DMS153 treated with DMSO at 0.1 percent for 48 hours (cell line): ENCODE measurements around the gene PRICKLE2.

Experiments
- DNase-seq: peaks from one replicate; lab custom pipeline; 2025; ENCODE audit not compliant: unreplicated experiment; lab: John Stamatoyannopoulos, UW

The PRICKLE2 gene

GRCh38 chr3:64224826-64225610 lies at the start of gene PRICKLE2:
PRICKLE2 (minus strand) TSS chr3:64225466; CDS start chr3:64198927, 26,539 bp downstream.
- no peak for DNase-seq

- DNase-seq, result no peak
These were observed 47.6 kb upstream of the PRICKLE2 start for GRCh38 chr3:64272842-64273241.

GRCh38 chr3:64272271-64272670 lies 47.0 kb upstream of the PRICKLE2 start:
- DNase-seq, result no peak

GRCh38 chr3:64271631-64272030 lies 46.4 kb upstream of the PRICKLE2 start:
- no peak for DNase-seq

GRCh38 chr3:64270866-64271260 lies 45.6 kb upstream of the PRICKLE2 start:
- DNase-seq, result no peak

GRCh38 chr3:64270142-64270865 lies 45.0 kb upstream of the PRICKLE2 start:
- DNase-seq, result no peak

GRCh38 chr3:64268926-64269325 lies 43.7 kb upstream of the PRICKLE2 start:
- DNase-seq, result no peak

GRCh38 chr3:64267721-64268604 lies 42.7 kb upstream of the PRICKLE2 start:
- no peak for DNase-seq

- no peak for DNase-seq
These were observed 41.7 kb upstream of the PRICKLE2 start for GRCh38 chr3:64266983-64267382.

- DNase-seq, result no peak
These were observed 41.0 kb upstream of the PRICKLE2 start for GRCh38 chr3:64266065-64266931.

- DNase-seq, result no peak
These were observed 40.4 kb upstream of the PRICKLE2 start for GRCh38 chr3:64265646-64266045.

GRCh38 chr3:64264501-64265109 lies 39.3 kb upstream of the PRICKLE2 start:
- DNase-seq, result no peak

- DNase-seq, result no peak
These were observed 37.4 kb upstream of the PRICKLE2 start for GRCh38 chr3:64262574-64263114.

GRCh38 chr3:64260431-64260830 lies 35.2 kb upstream of the PRICKLE2 start:
- no peak for DNase-seq

GRCh38 chr3:64259636-64260035 lies 34.4 kb upstream of the PRICKLE2 start:
- no peak for DNase-seq

GRCh38 chr3:64257100-64257755 lies 32.0 kb upstream of the PRICKLE2 start:
- DNase-seq, result no peak

GRCh38 chr3:64255741-64256340 lies 30.6 kb upstream of the PRICKLE2 start:
- no peak for DNase-seq

GRCh38 chr3:64254443-64254842 lies 29.2 kb upstream of the PRICKLE2 start:
- no peak for DNase-seq

GRCh38 chr3:64253689-64254088 lies 28.4 kb upstream of the PRICKLE2 start:
- no peak for DNase-seq
